SU-DHL-6 (cell line): ENCODE measurements around the gene SLC2A1.

ENCODE experiments used
- EZH2phosphoT487 ChIP-seq: fragments of 200-600 bp; sonication (generic), shearing (Covaris generic); conservative IDR thresholded peaks from 2 replicates; pipeline ENCODE4 v1.6.1; 2018; ENCODE audit warnings: mild to moderate bottlenecking, antibody characterized with exemption, low read length, moderate library complexity, mixed read lengths
- TF ChIP-seq, protein P1 (sequence below): fragments of 200-600 bp; sonication (generic); IDR thresholded peaks from one replicate; pipeline ENCODE4 v1.5.1; 2017; ENCODE audit warnings: antibody characterized with exemption, mild to moderate bottlenecking, low read length, moderate library complexity; ENCODE audit not compliant: insufficient read depth, poor library complexity, severe bottlenecking

DNA sequence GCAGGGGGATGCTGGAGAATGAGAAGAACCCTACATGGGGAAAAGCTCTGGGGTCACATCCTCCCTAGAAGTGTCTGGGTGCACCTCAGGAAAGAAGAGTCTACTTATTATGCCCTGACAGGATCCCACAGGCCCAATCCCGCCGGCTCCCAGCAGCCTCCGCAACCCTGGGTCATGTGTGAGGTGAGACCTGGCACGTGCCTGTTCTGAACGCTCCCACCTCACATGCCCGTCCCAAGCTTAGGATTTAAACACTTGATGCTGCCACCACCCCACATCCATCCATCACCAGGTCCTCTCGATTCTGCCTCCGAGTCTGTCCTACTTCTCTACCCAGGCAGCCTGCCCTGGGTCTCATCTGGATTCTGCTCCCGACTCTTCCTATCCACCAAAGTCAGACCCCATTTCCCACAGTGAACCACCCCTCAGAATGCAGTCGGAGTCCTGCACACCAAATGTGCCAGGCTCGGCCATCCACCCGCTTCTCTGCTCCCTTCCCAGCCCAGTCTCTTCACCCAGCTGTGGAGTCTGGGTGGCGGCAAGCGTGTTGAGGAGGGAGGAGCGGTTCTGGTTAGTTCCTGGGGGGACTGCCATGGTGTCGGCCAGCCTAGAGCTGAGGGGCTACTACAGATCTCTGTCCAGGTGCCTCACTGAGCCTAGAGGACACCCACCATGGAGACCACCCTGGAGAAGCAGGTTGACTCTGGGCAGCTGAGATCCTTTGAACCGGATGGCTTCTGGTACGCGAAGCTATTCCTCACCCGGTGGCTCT, 23.9 kb downstream of the SLC2A1 start:
- TF ChIP-seq, protein P1, sequence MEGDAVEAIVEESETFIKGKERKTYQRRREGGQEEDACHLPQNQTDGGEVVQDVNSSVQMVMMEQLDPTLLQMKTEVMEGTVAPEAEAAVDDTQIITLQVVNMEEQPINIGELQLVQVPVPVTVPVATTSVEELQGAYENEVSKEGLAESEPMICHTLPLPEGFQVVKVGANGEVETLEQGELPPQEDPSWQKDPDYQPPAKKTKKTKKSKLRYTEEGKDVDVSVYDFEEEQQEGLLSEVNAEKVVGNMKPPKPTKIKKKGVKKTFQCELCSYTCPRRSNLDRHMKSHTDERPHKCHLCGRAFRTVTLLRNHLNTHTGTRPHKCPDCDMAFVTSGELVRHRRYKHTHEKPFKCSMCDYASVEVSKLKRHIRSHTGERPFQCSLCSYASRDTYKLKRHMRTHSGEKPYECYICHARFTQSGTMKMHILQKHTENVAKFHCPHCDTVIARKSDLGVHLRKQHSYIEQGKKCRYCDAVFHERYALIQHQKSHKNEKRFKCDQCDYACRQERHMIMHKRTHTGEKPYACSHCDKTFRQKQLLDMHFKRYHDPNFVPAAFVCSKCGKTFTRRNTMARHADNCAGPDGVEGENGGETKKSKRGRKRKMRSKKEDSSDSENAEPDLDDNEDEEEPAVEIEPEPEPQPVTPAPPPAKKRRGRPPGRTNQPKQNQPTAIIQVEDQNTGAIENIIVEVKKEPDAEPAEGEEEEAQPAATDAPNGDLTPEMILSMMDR: no peak
- no peak for TF ChIP-seq EZH2phosphoT487
